RCC 7860 (cell line): Measurements from ENCODE around the gene PPIG.
"Not testable (repeated sequence)": the region's sequence is repeated elsewhere in the genome, so short reads cannot be mapped to it uniquely, and the experiment has no call there.

ENCODE experiments used
- DNase-seq: peaks from one replicate; pipeline ENCODE4 v3.0.0-alpha.2; 2015; ENCODE audit warnings: low spot score
- FAIRE-seq: peaks from 2 replicates; lab custom pipeline; 2012; peaks lifted over from hg19 to GRCh38; lab: Jason Lieb, UNC

PPIG gene

DNA sequence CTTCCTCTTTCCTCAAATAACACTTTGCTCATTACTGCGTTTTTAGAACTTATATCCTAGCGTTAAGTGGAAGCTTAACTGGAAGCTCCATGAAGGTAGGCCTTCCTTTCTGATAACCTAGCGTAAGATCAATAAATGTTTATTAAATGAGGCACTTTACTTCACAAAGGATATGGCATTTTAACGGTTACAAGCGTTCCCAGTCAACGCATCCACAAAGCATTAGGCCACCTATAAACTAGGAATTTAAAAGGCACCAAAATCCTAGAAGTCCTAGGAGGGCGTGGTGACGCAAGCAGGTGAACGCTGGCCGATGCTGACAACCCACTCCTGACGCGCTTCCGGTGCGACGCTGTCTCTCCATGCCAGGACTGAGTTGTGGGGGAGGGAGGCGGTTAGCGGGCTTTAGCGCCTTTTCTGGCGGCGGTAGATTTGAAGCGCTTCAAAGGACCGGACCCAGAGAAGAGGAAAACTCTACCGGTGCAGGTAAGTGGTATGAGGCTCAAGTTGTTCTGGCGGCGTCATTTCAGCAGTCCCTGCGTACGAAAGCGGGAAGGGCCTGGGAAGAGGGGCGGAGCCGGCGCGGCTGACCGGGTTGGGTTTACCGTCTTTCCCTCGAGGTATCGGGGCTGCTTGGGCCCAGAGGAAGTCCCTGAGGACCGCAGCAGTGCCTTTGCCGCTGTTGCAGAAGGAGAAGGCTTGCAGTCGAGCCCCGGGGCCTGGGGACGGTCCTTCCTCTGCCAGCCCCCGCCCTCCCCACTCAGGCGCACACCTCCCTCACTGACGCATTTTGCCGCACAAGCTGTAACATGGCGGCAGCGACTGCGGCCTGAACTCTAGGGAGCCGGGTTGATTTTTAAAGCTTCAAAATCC is at the start of gene PPIG:
Gene PPIG (plus strand): TSS at position 347 of the 873 bp plus-strand sequence. CDS start 19,691 bp downstream, outside the sequence.
- FAIRE-seq = no peak

DNA sequence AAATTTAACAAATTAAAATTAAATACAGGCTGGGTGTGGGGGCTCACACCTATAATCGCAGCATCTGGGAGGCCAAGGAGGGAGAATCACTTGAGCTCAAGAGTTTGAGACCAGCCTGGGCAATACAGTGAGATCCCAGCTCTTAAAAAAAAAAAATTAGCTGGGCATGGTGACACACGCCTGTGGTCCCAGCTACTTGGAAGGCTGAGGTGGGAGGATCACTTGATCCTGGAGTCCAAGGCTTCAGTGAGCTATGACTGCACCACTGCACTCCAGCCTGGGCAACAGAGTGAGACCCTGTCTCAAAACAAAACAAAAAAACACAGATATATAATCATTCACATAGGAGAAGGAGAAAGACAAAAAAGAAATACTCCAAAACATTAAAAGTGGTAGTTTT is 44.7 kb upstream of the PPIG start:
- DNase-seq, FAIRE-seq: not testable (repeated sequence)

More for the DNA sequence above, at the start of gene PPIG:
- DNase-seq = peak; percentile 81

- FAIRE-seq = peak; percentile 12
- no peak for DNase-seq
Observed at GRCh38 chr2:169540146-169540545, 44.0 kb upstream of the PPIG start.

DNA sequence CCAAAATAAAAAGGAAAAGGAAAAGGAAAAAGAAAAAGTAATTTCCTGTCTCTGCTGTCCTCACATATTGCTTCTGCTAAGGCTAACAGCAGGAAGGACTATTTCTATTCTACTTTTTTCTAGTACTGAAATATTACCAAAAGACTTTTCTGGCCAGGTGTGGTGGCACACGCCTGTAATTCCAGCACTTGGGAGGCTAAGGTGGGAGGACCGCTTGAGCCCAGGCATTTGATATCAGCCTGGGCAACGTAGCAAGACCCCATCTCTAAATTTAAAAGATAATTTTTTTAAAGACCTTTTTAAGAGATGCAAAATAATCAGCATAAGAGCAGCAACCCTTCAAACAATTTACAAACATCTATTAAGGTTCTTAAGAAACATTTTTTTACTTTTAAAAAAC is 41.7 kb upstream of the PPIG start:
- DNase-seq = no peak
- no peak for FAIRE-seq

DNA sequence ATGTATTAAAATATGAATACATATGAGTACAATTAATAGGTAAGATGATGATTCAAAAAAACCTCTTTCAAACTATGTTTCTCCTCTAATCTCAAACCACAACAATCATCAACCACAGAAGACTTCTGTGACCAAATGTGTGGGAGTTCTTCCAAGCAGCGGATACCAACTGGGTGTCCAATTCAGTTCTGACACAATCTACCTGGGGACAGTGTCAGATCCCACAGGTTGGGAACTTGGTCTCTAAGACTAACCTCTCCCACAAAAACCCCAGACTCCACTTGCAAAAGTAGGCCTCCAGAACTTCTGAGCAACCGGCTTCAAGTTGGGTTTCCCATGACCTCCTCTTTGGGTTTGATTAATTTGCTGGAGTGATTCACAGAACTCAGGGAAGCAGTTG is 37.4 kb upstream of the PPIG start:
- FAIRE-seq = no peak
- no peak for DNase-seq

DNA sequence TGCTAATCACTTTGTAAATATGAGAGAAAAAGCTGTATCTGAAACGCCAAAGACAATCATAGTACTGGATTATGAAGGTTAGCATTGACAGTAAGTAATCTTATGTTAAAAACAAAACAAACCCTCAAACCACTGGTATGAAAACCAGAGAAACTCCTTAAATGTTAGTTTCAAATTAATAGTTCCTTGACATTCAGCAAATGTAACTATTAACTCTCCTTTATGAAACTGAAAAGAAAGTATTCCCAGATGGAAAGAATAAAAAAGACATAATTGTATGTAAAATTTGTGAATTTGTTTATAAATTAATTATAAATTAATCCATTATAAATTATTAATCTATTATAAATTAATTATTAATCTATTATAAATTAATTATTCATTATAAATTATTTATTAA is 22.8 kb upstream of the PPIG start:
- DNase-seq = no peak

GRCh38 chr2:169562084-169562483 is 22.1 kb upstream of the PPIG start:
- not testable (repeated sequence) for FAIRE-seq, DNase-seq

More for the DNA sequence above, 22.8 kb upstream of the PPIG start:
- FAIRE-seq = no peak

- no peak for FAIRE-seq
- DNase-seq = no peak
Observed at GRCh38 chr2:169562519-169562918, 21.6 kb upstream of the PPIG start.

DNA sequence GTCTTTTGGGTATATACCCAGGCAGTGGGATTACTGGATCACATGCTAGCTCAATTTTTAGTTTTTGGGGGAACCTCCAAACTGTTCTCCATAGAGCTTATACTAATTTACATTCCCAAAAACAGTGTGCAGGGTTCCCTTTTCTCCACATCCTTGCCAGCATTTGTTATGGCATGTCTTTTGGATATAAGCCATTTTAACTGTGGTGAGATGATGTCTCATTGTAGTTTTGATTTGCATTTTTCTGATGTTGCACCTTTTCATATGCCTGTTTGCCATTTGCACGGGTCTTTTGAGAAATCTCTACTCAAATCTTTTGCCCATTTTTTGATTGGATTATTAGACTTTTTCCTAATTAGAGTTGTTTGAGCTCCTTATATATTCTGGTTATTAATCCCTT is 18.5 kb upstream of the PPIG start:
- no peak for DNase-seq
- no peak for FAIRE-seq

DNA sequence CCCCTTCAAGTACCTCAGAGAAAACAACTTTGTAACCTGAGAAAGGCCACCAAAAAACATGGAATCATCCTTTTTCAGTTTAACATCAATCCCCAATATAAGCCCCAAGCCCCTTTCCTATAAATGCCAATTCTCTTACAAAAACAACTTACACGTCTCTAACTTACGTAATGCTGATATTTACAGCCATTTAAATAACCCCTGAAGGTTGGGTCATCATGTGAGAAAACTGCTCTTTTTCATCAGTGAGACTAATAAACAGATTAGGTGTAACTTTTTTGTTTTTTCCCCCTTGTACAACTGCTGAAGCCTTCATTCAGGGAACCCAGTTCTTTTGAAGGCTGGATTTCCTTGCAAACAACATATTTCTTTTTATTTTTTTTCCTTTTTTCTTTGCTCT is 14.2 kb upstream of the PPIG start:
- no peak for DNase-seq
- no peak for FAIRE-seq

DNA sequence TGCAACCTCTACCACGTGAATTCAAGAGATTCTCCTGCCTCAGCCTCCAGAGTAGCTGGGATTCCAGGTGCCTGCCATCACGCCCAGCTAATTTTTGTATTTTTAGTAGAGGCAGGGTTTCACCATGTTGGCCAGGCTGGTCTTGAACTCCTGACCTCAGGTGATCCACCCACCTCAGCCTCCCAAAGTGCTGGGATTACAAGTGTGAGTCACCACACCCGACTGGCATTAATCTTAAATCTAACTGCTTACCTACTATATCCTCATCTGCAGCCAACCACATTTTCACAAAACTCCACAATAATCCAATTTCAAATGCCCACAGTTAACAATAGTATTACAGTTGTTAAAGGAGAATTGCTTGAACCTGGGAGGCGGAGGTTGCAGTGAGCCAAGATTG is 13.4 kb upstream of the PPIG start:
- DNase-seq, FAIRE-seq: not testable (repeated sequence)

GRCh38 chr2:169571571-169571970 is 12.6 kb upstream of the PPIG start:
- FAIRE-seq = no peak
- DNase-seq = no peak

DNA sequence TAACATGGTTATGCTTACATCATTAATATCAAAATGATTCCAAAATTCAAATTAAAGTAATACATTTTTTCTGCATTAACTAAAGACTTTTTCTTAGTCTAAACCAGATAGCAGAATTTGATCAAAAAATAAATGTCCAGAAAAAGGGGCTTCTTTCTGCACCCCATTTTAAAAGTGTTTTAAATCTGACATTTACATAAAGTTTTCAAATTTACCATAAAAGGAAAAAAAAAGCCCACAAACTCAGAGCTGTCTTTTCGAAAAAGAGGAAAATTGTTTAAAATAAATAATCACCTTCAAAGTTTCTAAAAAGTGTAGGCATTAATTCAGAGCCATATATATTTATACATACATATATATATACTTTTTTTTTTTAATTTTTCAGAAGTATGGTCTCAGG is 12.0 kb upstream of the PPIG start:
- FAIRE-seq = no peak

DNA sequence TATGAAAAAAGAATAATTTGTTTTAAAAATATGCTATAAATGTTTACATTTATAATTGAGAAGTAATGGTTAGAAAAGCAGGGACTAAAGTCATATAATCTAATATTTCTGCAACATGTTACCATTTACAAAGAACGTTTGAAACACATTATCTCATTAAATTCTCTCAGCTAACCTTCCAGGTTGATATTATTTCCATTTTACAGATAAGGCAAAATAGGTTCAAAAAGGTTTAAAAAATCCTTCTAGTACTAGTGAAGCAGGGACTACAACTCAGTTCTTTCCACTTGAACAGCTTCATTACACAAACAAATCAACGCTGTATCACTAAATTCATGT is 11.4 kb upstream of the PPIG start:
- FAIRE-seq = no peak
- DNase-seq = no peak

More for the DNA sequence above, 12.0 kb upstream of the PPIG start:
- DNase-seq = no peak

DNA sequence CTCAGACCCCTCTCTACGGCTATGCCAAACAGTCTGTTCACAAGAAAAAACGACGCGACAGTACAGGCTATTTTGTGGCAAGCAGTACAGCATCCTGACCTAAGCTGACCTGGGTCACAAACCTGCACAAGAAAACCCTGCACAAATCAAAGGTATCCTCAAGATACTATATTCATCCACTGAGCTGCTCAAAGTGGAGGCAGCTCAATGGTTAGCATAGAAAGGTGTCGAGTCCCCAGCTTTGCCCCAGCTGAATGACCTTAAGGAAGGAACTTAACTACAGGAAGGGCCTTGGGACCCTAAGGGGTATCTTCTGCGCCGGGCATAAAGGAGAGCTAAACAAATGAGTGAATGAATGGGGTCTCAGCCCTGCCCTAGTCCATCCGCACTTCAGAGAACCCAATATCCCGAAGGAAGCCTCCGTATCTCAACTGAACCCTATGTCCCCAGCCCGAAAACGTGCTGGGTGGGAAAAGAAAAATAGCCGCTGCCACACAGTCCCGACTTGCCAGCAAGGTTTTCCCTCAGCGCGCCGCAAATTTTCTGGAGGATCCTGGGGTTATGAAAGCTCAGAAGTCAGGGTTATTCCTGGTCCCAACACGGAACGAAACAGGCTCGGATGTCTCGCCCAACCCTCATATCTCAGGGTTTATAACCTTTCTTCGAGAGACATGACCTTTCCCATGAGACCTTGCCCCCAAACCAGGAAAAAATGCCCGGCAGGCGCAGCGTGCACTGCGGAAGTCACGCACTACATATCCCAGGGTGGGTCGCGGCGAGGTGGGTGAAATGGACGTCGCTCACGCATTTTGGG is 10.8 kb upstream of the PPIG start, which contains the start of gene FASTKD1:
Gene FASTKD1 (minus strand): TSS at position 706 of the 814 bp plus-strand sequence. CDS start 1,836 bp downstream, outside the sequence.
- DNase-seq (peak; percentile 79), FAIRE-seq (peak; percentile 85)

- FAIRE-seq (no peak), DNase-seq (no peak)
Observed at GRCh38 chr2:169573974-169574299, 10.2 kb upstream of the PPIG start.

DNA sequence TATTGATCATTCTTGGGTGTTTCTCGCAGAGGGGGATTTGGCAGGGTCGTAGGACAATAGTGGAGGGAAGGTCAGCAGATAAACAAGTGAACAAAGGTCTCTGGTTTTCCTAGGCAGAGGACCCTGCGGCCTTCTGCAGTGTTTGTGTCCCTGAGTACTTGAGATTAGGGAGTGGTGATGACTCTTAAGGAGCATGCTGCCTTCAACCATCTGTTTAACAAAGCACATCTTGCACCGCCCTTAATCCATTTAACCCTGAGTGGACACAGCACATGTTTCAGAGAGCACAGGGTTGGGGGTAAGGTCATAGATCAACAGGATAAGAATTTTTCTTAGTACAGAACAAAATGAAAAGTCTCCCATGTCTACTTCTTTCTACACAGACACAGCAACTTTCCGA is 9.6 kb upstream of the PPIG start:
- not testable (repeated sequence) for FAIRE-seq, DNase-seq

GRCh38 chr2:169575264-169575663 is 8.9 kb upstream of the PPIG start:
- FAIRE-seq, DNase-seq: not testable (repeated sequence)

DNA sequence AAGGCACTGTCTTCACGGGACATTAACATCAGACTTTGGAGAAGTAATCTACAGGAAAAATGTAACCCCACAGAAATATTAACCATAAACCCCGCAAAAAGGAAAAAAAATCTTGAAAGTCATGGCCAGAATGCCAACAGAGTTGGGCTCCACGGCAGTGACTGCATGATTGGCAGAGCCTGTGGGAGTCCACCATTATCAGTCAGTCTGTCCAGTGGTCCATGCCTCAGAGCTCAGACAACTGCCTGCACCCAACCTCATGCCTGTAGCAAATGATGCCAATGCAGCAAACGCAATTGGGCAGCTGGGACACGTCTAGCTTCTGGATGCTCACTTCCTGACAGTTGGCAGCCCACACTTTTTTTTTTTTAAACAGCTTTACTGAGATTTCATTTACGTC is 5.1 kb upstream of the PPIG start:
- DNase-seq (no peak), FAIRE-seq (no peak)

DNA sequence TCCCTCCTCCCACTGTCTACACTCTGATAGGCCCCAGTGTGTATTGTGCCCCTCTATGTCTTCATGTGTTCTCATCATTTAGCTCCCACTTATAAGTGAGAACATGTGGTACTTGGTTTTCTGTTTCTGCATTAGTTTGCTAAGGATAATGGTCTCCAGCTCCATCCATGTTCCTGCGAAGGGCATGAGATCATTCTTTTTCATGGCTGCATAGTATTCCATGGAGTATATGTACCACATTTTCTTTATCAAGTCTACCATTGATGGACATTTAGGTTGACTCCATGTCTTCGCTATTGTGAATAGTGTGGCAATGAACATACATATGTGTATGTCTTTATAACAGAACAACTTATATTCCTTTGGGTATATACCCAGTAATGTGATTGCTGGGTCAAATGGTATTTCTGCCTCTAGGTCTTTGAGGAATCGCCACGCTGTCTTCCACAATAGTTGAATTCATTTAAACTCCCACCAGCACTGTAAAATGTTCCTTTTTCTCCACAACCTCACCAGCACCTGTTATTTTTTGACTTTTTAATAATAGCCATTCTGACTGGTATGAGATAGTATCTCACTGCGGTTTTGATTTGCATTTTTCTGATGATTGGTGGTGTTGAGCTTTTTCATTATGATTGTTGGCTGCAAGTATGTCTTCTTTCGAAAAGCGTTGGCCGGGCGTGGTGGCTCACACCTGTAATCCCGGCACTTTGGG is 1.4 kb upstream of the PPIG start:
- FAIRE-seq, DNase-seq: not testable (repeated sequence)

GRCh38 chr2:169583518-169583917 is 633 bp upstream of the PPIG start:
- DNase-seq = no peak
- no peak for FAIRE-seq
